Measurements from ENCODE around the gene PGAP2.
"Not testable (repeated sequence)": the region's sequence is repeated elsewhere in the genome, so short reads cannot be mapped to it uniquely, and the experiment has no call there.

PGAP2 gene

GRCh38 chr11:3857628-3858027 is 49.3 kb downstream of the PGAP2 start:
- DNase-seq = no peak

GRCh38 chr11:3859373-3859881 is 51.1 kb downstream of the PGAP2 start:
- no peak for DNase-seq

GRCh38 chr11:3860375-3860774 is 52.0 kb downstream of the PGAP2 start:
- DNase-seq = no peak

- not testable (repeated sequence) for DNase-seq
Observed at GRCh38 chr11:3860898-3861393, 52.6 kb downstream of the PGAP2 start.

GRCh38 chr11:3861683-3862082 is 53.3 kb downstream of the PGAP2 start:
- no peak for DNase-seq

GRCh38 chr11:3865388-3866193 is 57.2 kb downstream of the PGAP2 start:
- DNase-seq = peak; percentile 40

- peak; percentile 63 for DNase-seq
Observed at GRCh38 chr11:3866206-3866605, 57.8 kb downstream of the PGAP2 start.

GRCh38 chr11:3866836-3867208 is 58.5 kb downstream of the PGAP2 start:
- DNase-seq = no peak

GRCh38 chr11:3867209-3868091 is 59.1 kb downstream of the PGAP2 start:
- DNase-seq = no peak

- DNase-seq = no peak
Observed at GRCh38 chr11:3873712-3874349, 65.5 kb downstream of the PGAP2 start.

Measured in inflammatory macrophage treated with lipopolysaccharide for 4 hours (primary cell).